ENCODE data around the gene DNAI1.
A peak's percentile ranks its signal among the peaks of the same experiment; 100 is the strongest.

DNA sequence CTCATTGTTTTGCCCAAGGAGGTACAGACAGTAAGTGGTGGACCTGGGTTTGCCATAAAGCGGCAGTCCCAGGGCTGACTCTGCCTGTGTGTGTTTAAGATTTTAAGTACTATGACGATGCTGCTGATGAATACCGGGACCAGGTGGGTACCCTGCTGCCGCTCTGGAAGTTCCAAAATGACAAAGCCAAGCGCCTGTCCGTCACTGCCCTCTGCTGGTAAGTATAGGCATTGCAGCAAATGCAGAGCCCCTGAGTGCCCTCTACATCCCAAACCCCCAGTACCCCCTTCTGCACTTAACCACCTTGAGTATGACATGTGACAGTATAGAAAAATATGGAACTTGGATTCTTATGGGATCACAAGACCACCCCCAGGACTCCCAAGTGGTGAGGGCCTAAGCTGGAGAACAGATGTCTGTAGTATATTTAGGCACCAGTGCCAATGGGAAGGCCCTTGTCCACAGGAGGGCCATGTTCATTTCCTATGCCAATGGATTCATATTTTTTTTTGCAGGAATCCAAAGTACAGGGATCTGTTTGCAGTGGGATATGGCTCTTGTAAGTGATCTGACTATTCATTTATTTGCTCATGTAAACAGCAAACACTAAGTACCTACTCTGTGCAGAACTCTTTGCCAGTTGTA is 42.1 kb downstream of the DNAI1 start:
- peak; percentile 89 for TF ChIP-seq CTCF (conservative IDR thresholded peaks at IDR 0.05; ENCODE audit: low read depth, low read length)
- TF ChIP-seq POLR2A (IDR thresholded peaks at IDR 0.05; ENCODE audit: low read depth, low read length), result no peak
- TF ChIP-seq MXI1 (IDR thresholded peaks at IDR 0.05; ENCODE audit: borderline replicate concordance, low read depth, low read length), result no peak
- peak; percentile 96 for TF ChIP-seq SMC3 (IDR thresholded peaks at IDR 0.05; ENCODE audit: low read depth, low read length)
- TF ChIP-seq RAD21 (IDR thresholded peaks at IDR 0.05; ENCODE audit: low read length), result peak; percentile 84

All from IMR-90 (cell line).